Suprapubic skin (tissue), 4 donors: ENCODE data around the gene B3GNT3. TPM values are rescaled to one million over a fixed set of nuclear protein-coding genes. Genes with fewer than 3 reads are reported as not detected.
"Not testable (repeated sequence)": the region's sequence is repeated elsewhere in the genome, so short reads cannot be mapped to it uniquely, and the experiment has no call there.

ENCODE experiments used
- DNase-seq, 2 donors: peaks; one replicate each; pipeline ENCODE4 v3.0.0-alpha.2; 2019; ENCODE audit warnings: low spot score in 2 of 2
- H3K27ac ChIP-seq: fragments of 200-600 bp; sonication (generic); one replicate; pipeline ENCODE4 v1.5.1; 2019
- H3K27me3 ChIP-seq: fragments of 200-600 bp; sonication (generic); one replicate; pipeline ENCODE4 v1.5.1; 2019
- H3K36me3 ChIP-seq: fragments of 200-600 bp; sonication (generic); one replicate; pipeline ENCODE4 v1.5.1; 2019
- H3K4me1 ChIP-seq: fragments of 200-600 bp; sonication (generic); one replicate; pipeline ENCODE4 v1.5.1; 2019
- H3K4me3 ChIP-seq: fragments of 200-600 bp; sonication (generic); one replicate; pipeline ENCODE4 v1.5.1; 2019; ENCODE audit warnings: mild to moderate bottlenecking
- H3K9me3 ChIP-seq: fragments of 200-600 bp; sonication (generic); one replicate; pipeline ENCODE4 v1.5.1; 2019
- EP300 ChIP-seq: sonication (generic); formaldehyde crosslinking; IDR thresholded peaks from one replicate; pipeline ENCODE4 v1.6.1; 2017; ENCODE audit warnings: antibody characterized with exemption
- POLR2A ChIP-seq, 2 donors: fragments of 450-650 bp; IDR thresholded peaks; one replicate each; pipeline ENCODE4 v1.6.1; 2017; ENCODE audit warnings: antibody characterized with exemption in 2 of 2, mild to moderate bottlenecking in 2 of 2, moderate library complexity in 2 of 2
- POLR2AphosphoS5 ChIP-seq, 3 donors: sonication (generic); formaldehyde crosslinking; IDR thresholded peaks; one replicate each; pipeline ENCODE4 v1.6.1; 2017; ENCODE audit warnings: antibody characterized with exemption in 3 of 3
- WGBS: methylation state at CpG from one replicate; pipeline ENCODE4 v1.1.5; 2018; 5-methylcytosine and 5-hydroxymethylcytosine counted together
- total RNA-seq, 4 donors: library from RNA; depleted of rRNA; stranded (reverse); fragments of >200 nt; gene quantifications; one replicate each; pipeline ENCODE4 v1.1.0, GENCODE V29; 2016
- TF ChIP-seq, protein P1 (sequence below), 2 donors: fragments of 200-600 bp in 1 of 2; fragments of 450-650 bp in 1 of 2; sonication (generic) in 1 of 2; IDR thresholded peaks; one replicate each; pipeline ENCODE4 v1.5.1; 2016 to 2019; ENCODE audit warnings: antibody characterized with exemption in 2 of 2, mild to moderate bottlenecking in 1 of 2, moderate library complexity in 1 of 2

B3GNT3 gene
- total RNA-seq, 4 donors from 2014 or later: 1.4 to 12.1 (median 5.9) TPM

GRCh38 chr19:17770613-17771012 is 24.3 kb upstream of the B3GNT3 start:
- DNase-seq: no peak
- TF ChIP-seq, protein P1, sequence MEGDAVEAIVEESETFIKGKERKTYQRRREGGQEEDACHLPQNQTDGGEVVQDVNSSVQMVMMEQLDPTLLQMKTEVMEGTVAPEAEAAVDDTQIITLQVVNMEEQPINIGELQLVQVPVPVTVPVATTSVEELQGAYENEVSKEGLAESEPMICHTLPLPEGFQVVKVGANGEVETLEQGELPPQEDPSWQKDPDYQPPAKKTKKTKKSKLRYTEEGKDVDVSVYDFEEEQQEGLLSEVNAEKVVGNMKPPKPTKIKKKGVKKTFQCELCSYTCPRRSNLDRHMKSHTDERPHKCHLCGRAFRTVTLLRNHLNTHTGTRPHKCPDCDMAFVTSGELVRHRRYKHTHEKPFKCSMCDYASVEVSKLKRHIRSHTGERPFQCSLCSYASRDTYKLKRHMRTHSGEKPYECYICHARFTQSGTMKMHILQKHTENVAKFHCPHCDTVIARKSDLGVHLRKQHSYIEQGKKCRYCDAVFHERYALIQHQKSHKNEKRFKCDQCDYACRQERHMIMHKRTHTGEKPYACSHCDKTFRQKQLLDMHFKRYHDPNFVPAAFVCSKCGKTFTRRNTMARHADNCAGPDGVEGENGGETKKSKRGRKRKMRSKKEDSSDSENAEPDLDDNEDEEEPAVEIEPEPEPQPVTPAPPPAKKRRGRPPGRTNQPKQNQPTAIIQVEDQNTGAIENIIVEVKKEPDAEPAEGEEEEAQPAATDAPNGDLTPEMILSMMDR (IDR thresholded peaks at IDR 0.05): no peak
- TF ChIP-seq EP300 (no peak), POLR2AphosphoS5 (IDR thresholded peaks at IDR 0.05) (no peak), POLR2A (IDR thresholded peaks at IDR 0.05) (no peak)
- Histone ChIP-seq H3K4me3 (no peak overlapping the region), H3K9me3 (no peaks in the 10 kb centered on the region), H3K4me1 (peaks cover 9% of the 10 kb centered on the region), H3K36me3 (no peaks in the 10 kb centered on the region), H3K27ac (no peak overlapping the region), H3K27me3 (no peaks in the 10 kb centered on the region)
- 82% methylated on average over 11 of the region's 13 CpGs for WGBS

GRCh38 chr19:17772172-17772571 is 22.8 kb upstream of the B3GNT3 start:
- TF ChIP-seq POLR2A (IDR thresholded peaks at IDR 0.05) (no peak), POLR2AphosphoS5 (IDR thresholded peaks at IDR 0.05) (no peak), EP300 (no peak)
- TF ChIP-seq, protein P1 (IDR thresholded peaks at IDR 0.05): no peak
- no peaks in the 10 kb centered on the region for H3K4me1 ChIP-seq
- H3K27me3 ChIP-seq: peaks cover 5% of the 10 kb centered on the region
- DNase-seq: no peak
- H3K4me3 ChIP-seq: no peak overlapping the region
- WGBS: 96% methylated on average over 4 of the region's 4 CpGs
- no peaks in the 10 kb centered on the region for H3K9me3 ChIP-seq
- no peak overlapping the region for H3K27ac ChIP-seq
- no peaks in the 10 kb centered on the region for H3K36me3 ChIP-seq

DNA sequence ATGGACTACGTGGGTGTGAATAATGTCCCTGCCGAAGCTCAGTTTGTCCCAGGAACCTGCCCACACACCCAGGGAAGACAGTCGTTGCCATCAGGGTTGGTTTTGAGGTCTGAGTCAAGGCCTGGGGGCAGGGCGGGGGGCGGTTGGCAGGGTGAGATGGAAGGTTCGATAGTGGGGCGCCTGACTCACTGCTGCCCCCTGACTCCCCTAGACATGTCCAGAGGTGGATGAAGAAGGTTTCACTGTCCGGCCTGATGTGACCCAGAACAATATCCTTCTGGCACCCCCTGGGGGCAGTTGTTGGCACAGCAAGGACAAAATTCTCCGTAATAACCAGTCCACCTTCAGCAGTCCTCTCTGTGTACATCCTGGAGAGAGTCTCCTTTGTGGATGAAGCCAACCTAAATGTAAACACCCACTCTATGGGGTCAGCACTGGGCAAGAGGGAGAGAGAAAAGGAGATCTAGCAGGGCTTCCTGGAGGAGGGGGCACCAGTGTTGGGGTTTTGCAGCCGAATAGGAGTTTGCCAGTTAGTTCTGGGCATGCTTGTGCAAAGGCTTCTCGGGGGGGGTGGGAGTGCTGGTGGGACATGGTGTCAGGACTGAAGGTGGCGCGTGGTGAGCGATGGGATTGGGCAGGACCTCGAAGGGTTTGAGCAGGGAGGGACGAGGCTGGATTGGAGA is 19.6 kb upstream of the B3GNT3 start:
- peaks cover 31% of the 10 kb centered on the region for H3K27me3 ChIP-seq
- H3K4me3 ChIP-seq: no peak overlapping the region
- no peaks in the 10 kb centered on the region for H3K9me3 ChIP-seq
- no peak overlapping the region for H3K27ac ChIP-seq
- TF ChIP-seq POLR2AphosphoS5 (IDR thresholded peaks at IDR 0.05) (no peak), POLR2A (IDR thresholded peaks at IDR 0.05) (no peak), EP300 (no peak)
- TF ChIP-seq, protein P1 (IDR thresholded peaks at IDR 0.05): peak in 1 of 2 donors; percentile 2
- no peaks in the 10 kb centered on the region for H3K36me3 ChIP-seq
- no peak for DNase-seq
- H3K4me1 ChIP-seq: peaks cover 14% of the 10 kb centered on the region
- 69% methylated on average over 10 of the region's 16 CpGs for WGBS

DNA sequence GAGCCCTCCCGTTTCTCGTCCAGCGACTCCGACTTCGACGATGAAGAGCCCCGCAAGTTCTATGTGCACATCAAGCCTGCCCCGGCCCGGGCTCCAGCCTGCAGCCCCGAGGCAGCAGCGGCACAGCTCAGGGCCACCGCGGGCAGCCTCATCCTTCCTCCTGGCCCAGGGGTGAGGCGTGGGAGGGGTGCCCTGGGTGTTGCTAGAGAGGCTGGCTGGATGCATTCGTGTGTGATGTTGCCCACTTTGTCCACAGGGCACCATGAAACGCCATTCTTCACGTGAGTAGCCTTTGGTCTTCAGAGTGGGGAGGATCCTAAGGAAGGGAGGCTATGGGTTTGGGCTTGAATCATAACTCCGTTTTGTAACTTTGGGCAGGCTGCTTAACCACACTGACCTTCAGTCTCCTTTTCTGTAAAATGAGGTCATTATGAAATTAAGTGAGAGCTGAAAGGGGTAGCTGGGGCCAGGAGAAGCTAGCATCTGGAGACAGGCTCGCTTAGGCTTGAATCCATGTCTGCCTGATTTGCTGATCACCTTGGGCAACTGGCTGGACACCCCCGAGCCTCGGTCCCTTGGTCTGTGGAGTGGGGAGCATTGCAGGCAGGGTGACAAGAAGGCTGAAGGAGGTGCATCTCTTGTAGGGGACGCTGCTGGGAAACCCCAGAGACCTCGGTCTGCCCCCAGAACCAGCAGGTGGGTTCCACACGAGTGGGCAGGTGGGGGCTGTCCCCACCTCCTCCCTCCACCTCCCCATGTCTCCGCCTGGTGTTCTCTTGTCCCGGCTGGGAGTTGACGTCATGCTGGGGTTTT is 18.7 kb upstream of the B3GNT3 start:
- WGBS: 58% methylated on average over 23 of the region's 27 CpGs
- no peak for TF ChIP-seq POLR2A (IDR thresholded peaks at IDR 0.05)
- TF ChIP-seq, protein P1 (IDR thresholded peaks at IDR 0.05): no peak
- no peak for TF ChIP-seq POLR2AphosphoS5 (IDR thresholded peaks at IDR 0.05)
- TF ChIP-seq EP300: no peak
- H3K27ac ChIP-seq: no peak overlapping the region

GRCh38 chr19:17777840-17778239 is 17.1 kb upstream of the B3GNT3 start:
- not testable (repeated sequence) for H3K36me3 ChIP-seq, DNase-seq, H3K4me3 ChIP-seq, H3K27ac ChIP-seq, H3K9me3 ChIP-seq
- Histone ChIP-seq H3K4me1 (peaks cover 14% of the 10 kb centered on the region), H3K27me3 (peaks cover 38% of the 10 kb centered on the region)
- whole genome bisulfite sequencing: 71% methylated on average over 10 of the region's 10 CpGs

More for the DNA sequence above, 18.7 kb upstream of the B3GNT3 start:
- no peaks in the 10 kb centered on the region for H3K36me3 ChIP-seq
- no peak overlapping the region for H3K4me3 ChIP-seq
- peaks cover 38% of the 10 kb centered on the region for H3K27me3 ChIP-seq
- H3K9me3 ChIP-seq: no peaks in the 10 kb centered on the region
- DNase-seq: no peak
- H3K4me1 ChIP-seq: peaks cover 14% of the 10 kb centered on the region
